ENCODE data around the gene ELAVL1. TPM values are rescaled to one million over a fixed set of nuclear protein-coding genes. Genes with fewer than 3 reads are reported as not detected.

Gene ELAVL1
- total and polyA plus RNA-seq, 2 of the 13 experiments (the other 11 are each of a cell fraction or from before 2014, with no cell fraction given): 27.9 to 38.4 TPM

- TF ChIP-seq POLR2AphosphoS2 (IDR thresholded peaks at IDR 0.05; ENCODE audit: low read depth, low read length) (peak; percentile 82; the same call in 1 of the 2 replicates), CERS6 (CRISPR knock-in tag; IDR thresholded peaks at IDR 0.05) (no peak), CC2D1A (CRISPR knock-in tag; IDR thresholded peaks at IDR 0.05) (no peak), HMGXB3 (CRISPR knock-in tag; IDR thresholded peaks at IDR 0.05; ENCODE audit: borderline replicate concordance) (peak; percentile 98), NFIC (IDR thresholded peaks at IDR 0.05; ENCODE audit: low read length) (no peak), ZNF557 (CRISPR knock-in tag; IDR thresholded peaks at IDR 0.05) (no peak), ZBTB2 (CRISPR knock-in tag; IDR thresholded peaks at IDR 0.05; ENCODE audit: low read depth) (peak; percentile 68), TBP (CRISPR knock-in tag; IDR thresholded peaks at IDR 0.05) (no peak), MNT (IDR thresholded peaks at IDR 0.05) (peak; percentile 72), ZNF713 (CRISPR knock-in tag; IDR thresholded peaks at IDR 0.05) (no peak), ELF3 (CRISPR knock-in tag; IDR thresholded peaks at IDR 0.05) (peak; percentile 48; the same call in 1 of the 2 replicates), CENPX (CRISPR knock-in tag; IDR thresholded peaks at IDR 0.05) (no peak), ARID5B (CRISPR knock-in tag; IDR thresholded peaks at IDR 0.05) (peak; percentile 53; the same call in 1 of the 2 replicates), HMGXB4 (CRISPR knock-in tag; IDR thresholded peaks at IDR 0.05; ENCODE audit: borderline replicate concordance in 1 of 2, low read depth in 1 of 2) (peak; percentile 69 to 78)
Measured at GRCh38 chr19:7943444-7944176, 61.8 kb downstream of the ELAVL1 start, which contains the start of gene TIMM44 (continued).
